Activated T-helper 9 cell treated with anti-CD3 and anti-CD28 coated beads, Interleukin-2, amount 50 U/mL, for 16 hours (primary cell): ENCODE results near the gene PARP11.

Source experiments
- DNase-seq: peaks from one replicate; pipeline ENCODE4 v3.0.0-alpha.2; 2020; ENCODE audit warnings: low read depth

Gene PARP11, protein sequence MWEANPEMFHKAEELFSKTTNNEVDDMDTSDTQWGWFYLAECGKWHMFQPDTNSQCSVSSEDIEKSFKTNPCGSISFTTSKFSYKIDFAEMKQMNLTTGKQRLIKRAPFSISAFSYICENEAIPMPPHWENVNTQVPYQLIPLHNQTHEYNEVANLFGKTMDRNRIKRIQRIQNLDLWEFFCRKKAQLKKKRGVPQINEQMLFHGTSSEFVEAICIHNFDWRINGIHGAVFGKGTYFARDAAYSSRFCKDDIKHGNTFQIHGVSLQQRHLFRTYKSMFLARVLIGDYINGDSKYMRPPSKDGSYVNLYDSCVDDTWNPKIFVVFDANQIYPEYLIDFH

DNA sequence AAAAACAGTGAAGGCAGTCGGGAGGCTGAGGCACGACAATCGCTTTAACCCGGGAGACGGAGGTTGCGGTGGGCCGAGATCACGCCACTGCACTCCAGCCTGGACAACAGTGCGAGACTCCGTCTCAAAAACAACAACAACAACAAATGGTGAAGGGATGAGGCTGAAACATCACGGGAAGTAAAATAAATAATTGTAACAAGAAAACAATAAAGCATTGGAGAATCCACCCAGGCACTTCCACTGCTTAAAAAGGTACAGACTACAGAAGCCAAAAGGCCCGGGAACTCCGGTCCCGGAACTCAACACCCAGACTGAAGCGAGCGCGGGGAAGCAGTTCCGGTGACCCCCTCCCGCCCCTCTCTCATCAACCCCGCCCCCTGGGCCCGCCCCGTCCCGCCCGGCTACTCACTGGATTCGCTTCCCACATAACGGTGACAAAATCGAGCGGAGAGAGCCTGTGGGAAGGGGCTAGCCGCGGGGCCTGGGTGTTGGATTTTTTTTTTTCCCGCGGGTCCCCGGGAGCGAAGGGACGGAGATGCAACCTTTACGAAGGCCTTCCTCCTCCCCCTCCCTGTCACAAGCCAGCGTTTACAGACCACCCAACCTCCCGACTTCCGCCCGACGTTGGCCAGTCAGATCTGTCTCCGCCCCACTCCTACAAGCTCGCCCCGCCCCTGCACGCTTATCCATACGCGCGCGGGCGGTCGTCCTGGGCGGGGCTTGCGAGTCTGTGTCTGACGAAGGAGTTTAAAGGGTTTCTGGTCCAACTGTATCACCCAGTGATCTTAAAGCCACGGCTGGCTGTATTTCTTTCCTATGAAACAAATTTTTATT, at the start of gene PARP11:
Gene PARP11, minus strand, starts transcription at position 600 of the 837 bp plus-strand sequence. Its CDS starts 170 bp downstream, at position 430.
- peak; percentile 97 for DNase-seq

DNA sequence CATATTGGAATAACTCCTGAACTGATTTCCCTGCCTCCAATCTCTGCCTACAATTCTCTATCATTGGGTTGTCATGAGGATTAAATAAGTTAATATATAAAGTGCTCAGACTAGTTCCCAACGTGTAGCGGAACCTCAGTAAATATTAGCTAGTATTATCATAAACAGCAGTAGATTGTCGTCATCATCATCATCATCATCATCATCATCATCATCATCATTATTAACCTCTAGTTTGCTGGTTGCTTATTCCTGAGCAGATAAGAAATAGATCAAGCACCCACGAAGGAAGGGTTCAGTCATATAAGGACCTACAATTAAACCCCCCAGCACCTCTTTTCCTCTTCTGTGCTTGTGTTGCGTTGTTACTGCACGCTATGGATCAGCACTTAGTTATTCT, 48.8 kb upstream of the PARP11 start:
- DNase-seq, result no peak

DNA sequence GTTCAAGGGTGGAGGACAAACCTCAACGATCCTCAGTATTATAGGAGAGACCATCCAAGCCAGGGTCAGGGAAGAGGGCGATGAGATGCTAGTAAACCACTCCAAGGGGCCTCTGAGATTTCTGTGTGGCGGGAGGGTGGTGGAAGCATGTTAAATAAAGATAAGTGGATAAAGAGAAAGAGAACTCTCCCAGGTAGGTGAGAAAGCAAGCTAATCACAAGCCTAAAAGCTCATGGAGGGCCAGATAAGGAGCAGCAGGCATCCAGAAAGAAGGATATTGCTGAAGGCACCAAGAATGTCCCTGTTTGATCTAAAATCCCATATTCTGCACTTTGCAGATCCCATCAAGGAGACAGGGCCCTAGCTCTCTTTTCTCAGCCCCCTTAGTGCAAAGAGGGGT, 48.3 kb upstream of the PARP11 start:
- no peak for DNase-seq

DNA sequence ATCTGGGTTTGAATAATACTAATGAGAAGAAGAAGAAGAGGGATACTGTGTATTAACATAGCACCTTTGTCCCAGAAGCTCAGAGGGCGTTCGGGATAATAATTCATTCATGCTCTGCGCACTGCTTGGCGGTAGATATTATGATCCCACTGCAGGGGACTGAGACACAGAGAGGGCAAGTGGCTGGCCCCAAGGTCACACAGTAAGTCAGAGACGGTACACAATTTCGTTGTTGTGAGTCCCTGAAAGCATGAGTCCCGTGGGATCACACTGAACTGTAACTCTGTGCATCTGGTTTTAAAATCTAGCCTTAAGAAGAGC, 47.9 kb upstream of the PARP11 start:
- DNase-seq, result no peak

DNA sequence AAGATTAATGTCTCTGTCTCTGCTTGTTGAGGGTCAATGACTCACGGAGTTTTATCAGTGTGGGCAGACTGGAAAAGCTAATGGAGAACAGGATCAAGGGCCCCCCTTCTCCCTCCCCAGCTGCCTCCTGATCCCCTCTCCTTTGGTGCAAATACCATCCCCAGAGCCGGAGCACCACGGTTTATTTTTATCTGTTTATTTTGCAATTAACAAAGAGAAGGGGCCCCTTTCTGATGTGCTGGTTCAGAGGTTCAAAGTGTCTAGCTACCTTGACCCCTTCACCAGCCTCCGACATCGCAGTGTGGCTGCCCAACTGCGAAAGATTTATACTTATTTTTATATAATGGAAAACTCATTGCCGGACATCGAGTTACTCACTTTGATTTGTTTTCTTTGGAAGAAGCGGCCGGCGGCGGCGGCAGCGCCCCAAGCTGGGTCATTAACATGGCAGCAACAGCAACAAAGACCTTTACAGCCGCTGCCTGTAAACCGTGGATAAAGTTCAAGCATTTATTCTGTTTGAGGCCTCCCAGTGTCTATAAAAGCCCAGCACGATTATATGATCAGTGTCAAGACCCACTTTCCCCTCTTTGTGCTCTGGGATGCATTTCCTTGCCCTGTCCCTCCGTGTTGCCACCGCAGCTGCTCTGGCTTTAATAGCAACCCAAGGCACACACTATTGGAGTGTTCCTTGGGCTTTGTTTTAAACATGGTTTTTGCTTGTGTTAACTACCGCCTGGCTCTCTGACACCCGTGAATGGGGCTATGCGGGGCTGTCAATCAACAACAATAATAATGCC, 47.4 kb upstream of the PARP11 start:
- no peak for DNase-seq

DNA sequence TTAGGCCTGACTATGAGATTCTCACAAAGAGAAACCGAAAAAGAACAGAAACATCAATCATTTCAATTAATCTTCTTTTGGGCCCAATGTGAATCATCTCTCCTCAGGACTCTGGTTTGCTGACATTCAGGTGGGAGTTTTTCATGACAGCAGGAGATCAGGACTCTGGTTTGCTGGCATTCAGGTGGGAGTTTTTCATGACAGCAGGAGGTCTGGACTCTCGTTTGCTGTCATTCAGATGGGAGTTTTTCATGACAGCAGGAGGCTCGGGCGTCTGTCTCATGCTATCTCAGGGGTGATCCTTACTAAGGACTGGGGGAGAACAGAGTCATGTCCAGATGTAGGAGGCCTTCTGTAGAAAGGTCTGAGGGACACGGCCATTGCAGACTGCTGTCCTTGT, 40.1 kb upstream of the PARP11 start:
- DNase-seq, result no peak

DNA sequence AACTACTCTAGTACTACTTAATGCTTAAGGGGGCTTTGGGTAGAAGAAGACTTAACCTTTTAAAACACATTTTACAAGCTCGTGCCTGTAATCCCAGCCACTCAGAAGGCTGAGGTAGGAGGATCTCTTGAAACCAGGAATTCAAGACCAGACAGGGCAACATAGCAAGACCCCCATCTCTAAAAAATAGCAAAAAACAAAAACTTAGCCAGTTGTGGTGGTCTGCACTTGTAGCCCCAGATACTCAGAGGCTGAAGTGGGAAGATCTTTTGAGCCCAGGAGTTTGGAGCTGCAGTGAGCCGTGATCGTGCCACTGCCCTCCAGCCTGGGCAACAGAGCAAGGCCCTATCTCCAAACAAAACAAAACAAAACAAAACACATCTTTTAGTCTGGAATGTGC, 39.7 kb upstream of the PARP11 start:
- DNase-seq, result no peak

DNA sequence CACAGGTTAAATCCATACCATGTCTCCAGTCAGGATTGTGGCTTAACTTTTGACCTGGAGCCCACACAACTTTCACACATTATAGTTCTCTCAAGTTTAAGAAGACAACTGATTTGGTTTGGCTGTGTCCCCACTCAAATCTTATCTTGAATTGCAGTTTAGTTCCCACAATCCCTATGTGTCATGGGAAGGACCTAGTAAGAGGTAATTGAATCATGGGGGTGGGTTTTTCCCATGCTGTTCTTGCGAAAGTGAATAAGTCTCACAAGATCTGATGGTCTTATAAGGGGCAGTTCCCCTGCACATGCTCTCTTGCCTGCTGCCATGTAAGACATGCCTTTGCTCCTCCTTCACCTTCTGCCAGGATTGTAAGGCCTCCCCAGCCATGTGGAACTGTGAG, 38.2 kb upstream of the PARP11 start:
- DNase-seq, result no peak

DNA sequence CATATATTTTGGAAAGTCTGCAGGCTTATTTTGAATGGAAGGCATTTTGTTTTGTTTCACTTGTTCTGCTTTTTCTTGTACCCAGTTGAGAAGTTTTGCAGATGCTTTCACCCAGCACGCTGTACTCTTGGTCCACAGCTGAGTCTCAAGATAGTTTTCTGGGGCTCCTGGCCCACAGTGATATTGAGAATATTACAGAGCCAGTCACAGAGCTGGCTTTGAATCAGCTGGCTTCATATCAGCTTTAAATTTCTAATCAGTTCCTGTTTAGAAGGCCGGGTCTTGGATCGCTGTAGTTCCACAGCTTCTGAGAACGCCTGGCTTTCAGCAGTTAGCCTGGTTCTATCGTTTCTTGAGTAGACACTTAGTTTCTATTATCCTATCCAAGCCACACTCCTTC, 32.5 kb upstream of the PARP11 start:
- no peak for DNase-seq

DNA sequence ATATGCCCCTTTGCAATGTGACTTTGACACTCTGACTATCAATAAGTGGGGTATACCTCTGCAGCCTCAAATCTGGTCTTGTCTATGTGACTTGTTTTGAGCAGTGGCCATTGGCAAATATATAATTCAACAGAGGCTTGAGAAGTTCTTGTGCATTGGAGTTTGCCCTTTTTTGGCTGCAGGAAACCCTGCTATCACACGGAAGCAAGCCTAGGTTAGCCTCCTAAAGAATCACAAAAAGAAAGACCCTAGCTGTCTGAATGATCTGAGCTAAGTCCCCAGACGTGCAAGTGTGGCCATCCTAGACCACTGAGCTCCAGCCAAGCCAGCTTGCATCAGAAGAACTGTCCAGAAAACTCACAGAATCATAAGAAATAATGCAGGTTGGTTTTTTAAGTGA, 31.8 kb upstream of the PARP11 start:
- no peak for DNase-seq

DNA sequence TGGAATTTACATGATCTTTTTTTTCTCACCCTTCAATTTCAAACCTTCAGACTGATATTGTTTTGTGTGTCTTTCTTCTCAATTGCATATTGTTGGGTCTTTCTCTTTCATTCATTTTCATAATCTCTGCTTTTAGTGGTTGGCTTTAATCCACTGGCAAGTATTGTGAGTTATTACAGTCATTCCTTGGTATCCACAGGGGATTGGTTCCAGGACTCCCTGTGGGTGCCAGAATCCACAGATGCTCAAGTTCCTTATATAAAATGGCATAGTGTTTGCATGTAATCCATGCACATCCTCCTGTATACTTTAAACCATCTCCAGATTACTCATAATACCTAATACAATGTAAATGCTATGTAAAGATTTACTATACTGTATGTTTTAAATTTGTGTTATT, 29.7 kb upstream of the PARP11 start:
- DNase-seq, result no peak

DNA sequence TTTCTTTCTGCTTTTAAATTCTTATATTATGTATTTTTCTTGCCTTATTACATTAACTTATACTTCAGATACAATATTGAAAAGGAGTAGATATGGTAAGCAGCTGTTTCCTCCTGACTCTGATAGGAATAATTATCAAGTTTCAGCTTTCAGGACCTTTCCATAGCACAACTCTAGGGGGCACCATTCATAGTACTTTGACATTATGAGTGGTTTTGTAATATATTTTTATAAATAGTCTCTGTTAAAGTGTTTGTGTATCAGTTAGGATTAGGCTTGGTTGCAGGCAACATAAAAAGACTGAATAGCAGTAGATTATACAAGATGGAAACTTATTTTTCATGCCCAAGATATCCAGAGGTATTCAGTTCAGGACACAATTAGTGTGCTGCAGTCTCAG, 27.9 kb upstream of the PARP11 start:
- DNase-seq, result no peak

DNA sequence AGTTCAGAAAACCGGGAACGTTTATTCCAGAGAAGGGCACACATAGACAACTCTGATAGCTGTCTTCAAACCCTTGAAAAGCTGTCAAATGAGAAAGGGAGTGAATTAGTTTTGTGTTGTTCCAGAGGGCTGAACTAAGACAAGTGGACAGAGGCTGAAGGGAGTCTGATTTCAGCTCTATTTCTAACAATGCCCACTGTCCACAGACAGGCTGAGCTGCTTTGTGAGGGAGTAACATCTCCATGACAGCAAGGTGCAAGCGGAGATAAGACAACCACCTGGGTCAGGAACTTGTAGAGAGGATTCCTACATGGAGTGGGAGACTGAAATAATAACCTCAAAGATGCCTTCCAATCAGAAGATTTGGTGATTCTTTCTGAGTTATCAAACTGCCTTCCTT, 25.6 kb upstream of the PARP11 start:
- DNase-seq, result no peak

DNA sequence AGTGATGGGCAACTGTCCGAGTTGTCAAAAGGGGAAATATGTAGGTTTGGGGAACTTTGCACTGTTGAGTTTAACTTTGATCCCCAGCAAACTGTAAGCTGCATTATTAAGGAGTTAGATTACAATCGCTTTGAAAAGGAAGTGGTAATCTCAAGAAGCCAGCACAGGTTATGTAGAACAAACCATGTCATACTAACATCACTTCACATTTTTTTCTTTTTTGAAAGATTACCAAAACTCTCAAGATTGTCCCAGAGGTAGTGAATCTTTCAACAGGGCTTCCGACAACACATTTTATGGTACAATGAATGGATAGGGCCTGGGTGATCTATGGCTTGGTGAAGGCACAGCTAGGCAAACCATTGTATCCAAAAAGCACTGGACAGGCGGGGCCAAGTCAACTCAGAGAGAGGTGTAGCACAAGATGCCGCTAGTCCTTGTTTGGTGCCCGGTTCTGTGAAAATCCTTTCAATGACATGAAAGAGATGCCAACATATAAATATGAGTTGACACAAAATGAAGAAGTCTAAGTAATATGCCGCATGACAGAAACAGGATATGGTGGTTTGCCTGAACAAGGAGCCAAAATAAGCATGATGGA, 24.3 kb upstream of the PARP11 start:
- DNase-seq, result no peak

DNA sequence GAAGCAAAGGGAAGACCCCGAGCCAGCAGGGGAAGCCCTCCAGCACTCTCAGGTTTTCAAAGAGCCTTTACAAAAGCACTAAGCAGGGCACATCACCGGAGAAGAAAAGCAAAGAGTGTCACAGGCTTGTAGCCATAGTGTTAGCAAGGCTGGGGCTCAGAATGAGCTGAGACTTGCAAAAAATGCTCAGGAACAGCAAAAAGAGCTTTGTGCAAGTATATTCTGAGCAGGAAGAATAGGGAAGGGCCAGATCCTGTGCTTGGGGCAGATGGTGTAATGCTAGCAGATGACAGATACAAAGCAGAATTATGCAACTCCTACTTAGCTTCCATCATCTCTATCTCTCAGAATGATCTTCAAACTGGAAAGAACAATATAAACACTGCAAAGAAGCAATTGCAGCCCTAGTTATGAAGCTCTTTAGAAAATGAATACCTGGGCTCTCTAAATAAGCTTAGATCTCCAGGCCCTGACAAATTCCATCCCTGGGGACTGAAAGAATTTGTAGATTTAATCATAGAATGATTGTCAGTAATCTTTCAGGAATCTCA, 23.7 kb upstream of the PARP11 start:
- no peak for DNase-seq

DNA sequence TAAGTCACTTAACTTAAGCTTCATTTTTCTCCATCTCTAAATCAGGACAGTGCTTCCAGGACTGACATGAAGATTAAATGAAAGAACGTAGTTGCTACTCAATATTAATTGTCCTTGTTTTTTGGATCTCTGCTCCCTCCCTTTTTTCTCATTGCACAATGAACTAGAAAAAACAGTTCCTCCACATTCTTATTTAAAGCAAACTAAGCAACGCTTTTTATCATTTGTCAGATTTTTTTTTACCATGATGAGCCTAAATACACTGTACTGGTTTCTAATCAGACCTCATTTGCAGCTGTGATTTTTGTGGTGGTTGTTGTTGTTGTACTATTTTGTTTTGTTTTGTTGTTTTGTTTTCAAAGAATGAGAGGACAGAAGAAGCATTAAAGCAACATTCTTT, 23.2 kb upstream of the PARP11 start:
- DNase-seq, result no peak

DNA sequence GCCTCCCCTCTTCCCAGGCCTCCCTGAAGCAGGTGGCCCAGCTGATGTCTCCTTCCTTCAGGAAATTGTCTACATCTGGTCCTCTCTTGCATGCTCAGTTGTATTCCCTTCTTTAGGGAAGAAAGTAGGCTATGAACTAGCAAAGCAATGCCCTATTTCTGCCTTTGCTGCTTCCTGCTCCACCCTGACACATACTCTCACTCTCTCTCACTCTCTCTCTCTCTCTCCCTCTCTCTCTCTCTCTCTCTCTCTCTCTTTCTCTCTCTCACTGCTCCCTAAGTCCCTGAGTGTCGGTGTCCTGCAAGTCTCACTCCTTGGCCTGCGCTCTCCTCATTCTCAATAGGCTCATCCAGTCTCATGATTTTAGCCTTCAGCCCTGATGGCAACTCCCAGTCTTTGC, 19.4 kb upstream of the PARP11 start:
- DNase-seq, result no peak

DNA sequence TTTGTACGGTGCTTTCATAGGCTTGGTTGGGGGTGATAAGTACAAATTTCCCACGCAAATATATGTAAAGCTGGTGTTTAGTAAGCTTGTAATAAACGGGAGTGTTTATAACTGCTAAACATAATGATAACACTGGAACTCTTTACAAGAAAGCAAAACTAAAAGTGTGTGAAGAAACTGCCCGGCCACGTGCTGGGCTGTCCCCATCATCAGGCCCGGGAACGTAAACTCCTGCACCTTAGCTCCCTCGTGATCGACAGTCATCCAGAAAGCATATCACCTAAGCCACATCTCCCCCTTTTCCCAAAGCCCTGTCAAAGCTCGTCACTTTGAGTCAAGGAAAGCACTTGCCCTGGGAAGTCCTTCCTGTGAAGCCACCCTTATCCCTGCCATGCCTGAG, 18.0 kb upstream of the PARP11 start:
- no peak for DNase-seq

DNA sequence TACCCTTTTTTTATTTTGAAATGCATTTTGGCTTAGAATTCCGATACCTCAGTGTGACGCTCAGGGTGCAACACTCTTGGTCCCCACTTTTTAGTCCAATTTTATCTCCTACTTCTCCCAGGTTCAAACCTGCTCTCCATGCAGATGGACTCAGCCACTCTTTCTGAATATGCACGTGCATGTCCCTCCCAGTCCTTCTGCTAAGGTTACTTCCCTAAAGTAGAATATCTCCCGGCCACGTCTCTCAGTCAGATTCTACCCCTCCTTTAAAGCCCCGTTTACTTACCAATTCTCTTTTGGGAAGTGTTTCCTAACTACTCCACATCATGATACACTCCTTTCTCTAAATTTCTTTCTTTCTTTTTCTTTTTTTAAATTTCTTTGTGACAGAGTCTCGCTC, 15.5 kb upstream of the PARP11 start:
- no peak for DNase-seq

DNA sequence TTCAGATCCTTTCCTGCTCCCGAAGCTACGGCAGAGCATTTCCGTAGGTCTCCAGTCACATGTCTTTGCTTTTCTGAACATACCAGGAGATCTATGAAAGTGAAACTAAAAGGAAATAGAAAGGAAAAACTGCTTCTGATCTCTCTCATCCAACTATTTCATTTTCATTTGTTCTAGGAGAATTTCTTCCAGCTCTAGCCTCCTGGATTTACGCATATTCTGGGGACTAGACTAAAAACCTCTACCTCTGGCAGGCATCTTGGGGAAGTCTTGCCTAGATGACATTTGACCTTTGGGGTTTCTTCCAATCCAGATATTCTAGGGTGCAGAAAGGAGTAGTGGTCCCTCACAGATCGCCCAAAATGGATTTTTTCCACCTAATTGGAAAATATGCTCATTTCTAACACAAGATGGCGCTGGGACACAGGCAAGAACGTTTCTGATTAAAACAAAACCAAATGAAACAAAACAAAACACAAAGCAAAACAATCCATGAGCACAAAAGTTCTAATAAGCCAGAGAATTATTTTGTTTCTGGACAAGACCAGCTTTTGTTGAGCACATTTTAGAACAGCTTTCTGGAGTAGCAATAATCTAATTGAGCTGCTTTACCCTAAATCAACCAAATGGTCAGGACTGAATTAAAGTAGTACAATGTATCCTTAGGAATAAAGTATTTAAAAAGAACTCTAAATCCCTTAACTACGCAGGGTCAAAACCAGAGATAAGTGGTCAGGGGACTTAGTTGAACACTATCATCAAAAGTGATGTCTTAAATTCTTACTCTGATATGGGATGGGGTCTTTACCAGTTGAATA, 12.3 kb upstream of the PARP11 start:
- DNase-seq, result no peak

DNA sequence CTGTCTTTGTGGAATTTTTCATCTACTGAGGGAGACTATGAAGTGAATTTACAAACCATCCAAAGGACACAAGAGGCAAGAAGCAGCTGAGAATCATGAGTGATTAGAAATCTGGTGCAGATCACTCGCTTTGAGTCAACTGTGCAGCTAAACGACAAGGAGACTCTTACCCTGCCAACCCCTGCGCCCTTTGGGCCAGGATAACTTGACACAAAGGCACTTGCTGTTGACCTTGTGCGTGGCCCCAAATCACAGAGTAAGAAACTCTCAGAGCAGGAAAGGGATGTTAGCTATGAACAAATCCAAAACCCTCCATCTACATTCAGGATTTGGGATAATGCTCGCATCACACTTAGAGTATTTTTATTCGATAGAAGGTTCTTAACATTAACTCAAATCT, 11.5 kb upstream of the PARP11 start:
- no peak for DNase-seq
